Activated T-cell treated with anti-CD3 and anti-CD28 coated beads, Interleukin-2, amount 50 U/mL, for 48 hours (primary cell): ENCODE measurements around the gene COL25A1.

Experiments used
- DNase-seq, 2 experiments: peaks; one replicate each; pipeline ENCODE4 v3.0.0-alpha.2; 2020

Gene COL25A1

GRCh38 chr4:109302361-109303139, at the start of gene COL25A1:
TSS of gene COL25A1 (minus strand) at chr4:109302658.
- peak; percentile 47 to 49 for DNase-seq

GRCh38 chr4:109350121-109350520, 47.7 kb upstream of the COL25A1 start:
- DNase-seq = no peak

- no peak for DNase-seq
Observed at GRCh38 chr4:109334129-109335105, 32.0 kb upstream of the COL25A1 start.

GRCh38 chr4:109332926-109333464, 30.5 kb upstream of the COL25A1 start:
- peak; percentile 41 to 56 for DNase-seq

- no peak for DNase-seq
Observed at GRCh38 chr4:109327641-109328040, 25.2 kb upstream of the COL25A1 start.

GRCh38 chr4:109325698-109326097, 23.2 kb upstream of the COL25A1 start:
- no peak for DNase-seq

GRCh38 chr4:109323348-109323747, 20.9 kb upstream of the COL25A1 start:
- no peak for DNase-seq

- no peak for DNase-seq
Observed at GRCh38 chr4:109321232-109321631, 18.8 kb upstream of the COL25A1 start.

GRCh38 chr4:109319684-109320083, 17.2 kb upstream of the COL25A1 start:
- no peak for DNase-seq

GRCh38 chr4:109319156-109319555, 16.7 kb upstream of the COL25A1 start:
- DNase-seq = no peak

GRCh38 chr4:109315818-109316217, 13.4 kb upstream of the COL25A1 start:
- DNase-seq = no peak

GRCh38 chr4:109315341-109315740, 12.9 kb upstream of the COL25A1 start:
- DNase-seq = no peak

- DNase-seq = no peak
Observed at GRCh38 chr4:109313168-109314133, 11.0 kb upstream of the COL25A1 start.

- DNase-seq = no peak
Observed at GRCh38 chr4:109303140-109303496, 660 bp upstream of the COL25A1 start.

GRCh38 chr4:109301651-109302360, 652 bp downstream of the COL25A1 start:
- peak in 1 of 2 experiments; percentile 23 for DNase-seq

GRCh38 chr4:109298279-109299010, 4.0 kb downstream of the COL25A1 start:
- DNase-seq = no peak

- DNase-seq = no peak
Observed at GRCh38 chr4:109296527-109296926, 5.9 kb downstream of the COL25A1 start.

GRCh38 chr4:109295081-109295480, 7.4 kb downstream of the COL25A1 start:
- no peak for DNase-seq

- DNase-seq = no peak
Observed at GRCh38 chr4:109294468-109295020, 7.9 kb downstream of the COL25A1 start.

GRCh38 chr4:109294006-109294405, 8.5 kb downstream of the COL25A1 start:
- peak in 1 of 2 experiments; percentile 37 for DNase-seq
